GM18951 (cell line): Measurements from ENCODE around the gene SEMA4B.
"Not testable (repeated sequence)": the region's sequence is repeated elsewhere in the genome, so short reads cannot be mapped to it uniquely, and the experiment has no call there.

Source experiments
- POLR2A ChIP-seq: IDR thresholded peaks from 4 replicates; pipeline ENCODE4 v1.6.1; 2011; ENCODE audit warnings: mild to moderate bottlenecking; ENCODE audit not compliant: insufficient read length, insufficient read depth; ENCODE audit errors: extremely low read depth
- in situ Hi-C: fragments of 300-500 bp; cut with MboI; formaldehyde crosslinking; loops from one replicate; pipeline ENCODE4 v1.12.0; 2022; ENCODE audit warnings: low sequenced_read_pairs, mixed read lengths, inconsistent platforms; ENCODE audit not compliant: unreplicated experiment

The SEMA4B gene

GRCh38 chr15:90165659-90166489 lies 35.3 kb upstream of the SEMA4B start:
- in situ Hi-C loops: loop anchor here (10.0 kb wide), 1 partner anchor 119 kb away; no protein-coding TSS in a partner anchor
- TF ChIP-seq POLR2A: no peak

- TF ChIP-seq POLR2A: no peak
- in situ Hi-C loops: loop anchor here (10.0 kb wide), 1 partner anchor 118 kb away; no protein-coding TSS in a partner anchor
These were observed 34.0 kb upstream of the SEMA4B start for GRCh38 chr15:90167121-90167520.

- in situ Hi-C loops: no loop called here
- no peak for TF ChIP-seq POLR2A
These were observed 29.5 kb upstream of the SEMA4B start for GRCh38 chr15:90171623-90172022.

GRCh38 chr15:90173372-90173771 lies 27.8 kb upstream of the SEMA4B start:
- no peak for TF ChIP-seq POLR2A
- in situ Hi-C loops: no loop called here

- in situ Hi-C loops: no loop called here
- no peak for TF ChIP-seq POLR2A
These were observed 26.8 kb upstream of the SEMA4B start for GRCh38 chr15:90174140-90174875.

- TF ChIP-seq POLR2A: no peak
- in situ Hi-C loops: no loop called here
These were observed 24.1 kb upstream of the SEMA4B start for GRCh38 chr15:90177012-90177411.

- no peak for TF ChIP-seq POLR2A
- in situ Hi-C loops: no loop called here
These were observed 22.4 kb upstream of the SEMA4B start for GRCh38 chr15:90178468-90179435.

GRCh38 chr15:90181776-90182175 lies 19.4 kb upstream of the SEMA4B start:
- in situ Hi-C loops: no loop called here
- TF ChIP-seq POLR2A: no peak

- TF ChIP-seq POLR2A: peak; percentile 35
- in situ Hi-C loops: no loop called here
These were observed 16.9 kb upstream of the SEMA4B start for GRCh38 chr15:90184119-90184785.

GRCh38 chr15:90184786-90185704 lies 16.1 kb upstream of the SEMA4B start:
- in situ Hi-C loops: no loop called here
- peak; percentile 48 for TF ChIP-seq POLR2A

- TF ChIP-seq POLR2A: no peak
- in situ Hi-C loops: no loop called here
These were observed 13.8 kb upstream of the SEMA4B start for GRCh38 chr15:90187257-90187868.

- in situ Hi-C loops: not testable (repeated sequence)
These were observed 13.1 kb upstream of the SEMA4B start for GRCh38 chr15:90188065-90188464.
